Measurements from ENCODE around the gene DLL4. TPM values are rescaled to one million over a fixed set of nuclear protein-coding genes. Genes with fewer than 3 reads are reported as not detected.

Gene DLL4
- total RNA-seq, 1 donor from 2014 or later: not detected

- no peak for DNase-seq
- ATAC-seq (ENCODE audit: low read depth): no peak
- Mint-ChIP-seq H3K4me1 (peaks cover 55% of the 10 kb centered on the region), H3K9me3 (no peaks in the 10 kb centered on the region), H3K36me3 (ENCODE audit: low read depth) (no peaks in the 10 kb centered on the region), H3K27me3 (peaks cover 51% of the 10 kb centered on the region), H3K4me3 (peak overlapping the region; percentile 64), H3K27ac (no peak overlapping the region)
- no peak for TF ChIP-seq CTCF (IDR thresholded peaks at IDR 0.05)
- ChIA-PET POLR2A (interaction anchor here (0.6 to 2.6 kb wide), 6 partner anchors 14 to 88 kb away, joined by 4 to 9 read pairs (median 6); partner anchors contain the start of gene CHAC1), CTCF (interaction anchor here (0.6 to 4.4 kb wide), 3 partner anchors 14 to 566 kb away, joined by 3 to 29 read pairs (median 3); no protein-coding TSS in a partner anchor)
- intact Hi-C loops (cut with micrococcal nuclease): no loop called here
These were observed 1.7 kb upstream of the DLL4 start for GRCh38 chr15:40927495-40927872.

DNA sequence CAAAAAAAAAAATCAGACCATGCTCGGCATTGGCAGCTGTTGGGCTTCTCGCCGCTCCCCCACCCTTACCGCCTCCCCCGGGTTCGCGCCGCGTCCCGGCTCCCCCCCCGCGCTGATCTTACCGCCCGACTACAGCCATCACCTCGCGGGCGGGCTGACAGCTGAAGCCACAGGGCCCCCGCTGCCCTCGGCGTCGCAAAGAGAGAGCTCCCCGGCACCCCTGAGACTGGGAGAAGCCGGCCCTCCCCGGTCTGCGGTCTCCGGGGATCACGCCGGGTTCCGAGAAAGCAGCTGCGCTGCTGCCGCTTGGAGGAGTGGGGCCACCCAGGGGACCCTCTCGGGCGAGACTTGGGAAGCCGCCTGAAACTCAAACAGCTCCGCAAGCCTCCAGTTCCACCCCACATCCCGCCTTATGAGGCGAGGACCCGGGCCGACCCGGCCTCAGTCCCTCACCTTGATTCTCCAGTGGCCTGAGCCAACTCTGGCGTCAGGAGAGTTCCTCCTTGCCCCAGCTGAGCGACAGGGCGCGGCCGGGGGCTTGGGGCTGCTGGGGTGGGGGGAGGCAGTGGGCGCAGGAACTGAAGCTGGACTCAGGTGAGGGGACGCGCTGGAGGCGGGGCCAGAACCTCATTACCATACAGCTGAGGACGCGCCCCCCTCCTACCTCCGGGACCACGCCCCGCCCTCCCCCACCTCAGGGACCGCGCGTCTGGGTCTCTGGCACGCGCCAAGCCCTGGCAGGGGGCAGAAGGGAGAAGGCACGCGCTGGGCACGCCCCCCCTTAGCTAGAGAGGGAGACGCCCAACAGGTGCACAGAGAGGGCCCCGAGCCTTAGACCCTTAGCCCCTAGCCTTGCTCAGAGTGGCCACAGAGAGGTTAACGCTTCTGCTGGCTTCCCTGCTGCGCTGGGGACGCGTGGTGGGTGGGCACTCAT, 1.0 kb upstream of the DLL4 start:
- Mint-ChIP-seq H3K4me3 (peak overlapping the region; percentile 77), H3K36me3 (ENCODE audit: low read depth) (no peaks in the 10 kb centered on the region), H3K27me3 (peaks cover 51% of the 10 kb centered on the region), H3K4me1 (peaks cover 55% of the 10 kb centered on the region), H3K27ac (no peak overlapping the region), H3K9me3 (no peaks in the 10 kb centered on the region)
- intact Hi-C loops (cut with micrococcal nuclease): loop anchor here (2.0 kb wide), 1 partner anchor 25 kb away; the partner anchor contains the start of gene CHAC1
- ChIA-PET CTCF (interaction anchor here (0.6 to 4.4 kb wide), 3 partner anchors 13 to 565 kb away, joined by 3 to 29 read pairs (median 3); no protein-coding TSS in a partner anchor), POLR2A (interaction anchor here (0.6 to 2.6 kb wide), 6 partner anchors 13 to 88 kb away, joined by 4 to 9 read pairs (median 6); partner anchors contain the start of gene CHAC1)
- no peak for DNase-seq
- no peak for TF ChIP-seq CTCF (IDR thresholded peaks at IDR 0.05)
- ATAC-seq (ENCODE audit: low read depth): peak; percentile 18

DNA sequence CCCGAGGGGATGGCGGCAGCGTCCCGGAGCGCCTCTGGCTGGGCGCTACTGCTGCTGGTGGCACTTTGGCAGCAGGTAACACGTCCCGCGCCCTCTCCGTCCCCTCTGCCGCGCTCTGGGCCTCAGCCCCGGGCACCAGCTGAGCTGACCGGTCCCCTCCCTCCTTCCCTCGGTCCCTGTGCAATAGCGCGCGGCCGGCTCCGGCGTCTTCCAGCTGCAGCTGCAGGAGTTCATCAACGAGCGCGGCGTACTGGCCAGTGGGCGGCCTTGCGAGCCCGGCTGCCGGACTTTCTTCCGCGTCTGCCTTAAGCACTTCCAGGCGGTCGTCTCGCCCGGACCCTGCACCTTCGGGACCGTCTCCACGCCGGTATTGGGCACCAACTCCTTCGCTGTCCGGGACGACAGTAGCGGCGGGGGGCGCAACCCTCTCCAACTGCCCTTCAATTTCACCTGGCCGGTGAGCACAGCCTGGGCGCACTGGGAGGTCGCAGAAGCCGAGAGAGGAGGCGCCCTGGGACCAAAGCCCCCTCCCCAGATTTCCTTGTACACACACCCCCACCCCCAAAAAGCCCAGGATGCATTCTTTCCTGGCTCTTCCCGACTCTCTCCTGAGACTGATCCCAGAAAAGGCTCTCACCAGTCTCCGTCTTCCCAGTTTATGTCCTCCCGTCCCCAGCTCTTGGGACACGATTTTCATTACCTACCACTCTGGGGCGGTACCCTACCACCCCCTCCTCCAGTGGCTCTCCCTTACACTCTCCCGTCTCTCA, 705 bp downstream of the DLL4 start:
- Mint-ChIP-seq H3K27ac (no peak overlapping the region), H3K9me3 (no peaks in the 10 kb centered on the region), H3K27me3 (peaks cover 52% of the 10 kb centered on the region), H3K4me1 (peaks cover 55% of the 10 kb centered on the region), H3K36me3 (ENCODE audit: low read depth) (no peaks in the 10 kb centered on the region), H3K4me3 (peak overlapping the region; percentile 77)
- ATAC-seq (ENCODE audit: low read depth) (no peak), DNase-seq (no peak)
- ChIA-PET CTCF (interaction anchor here (0.6 to 4.4 kb wide), 5 partner anchors 12 to 73 kb away, joined by 3 to 29 read pairs (median 3); no protein-coding TSS in a partner anchor), POLR2A (interaction anchor here (0.5 to 1.5 kb wide), 9 partner anchors 11 to 598 kb away, joined by 3 to 10 read pairs (median 5); partner anchors contain the start of genes CHAC1 and VPS18)
- TF ChIP-seq CTCF (IDR thresholded peaks at IDR 0.05): no peak
- intact Hi-C loops (cut with micrococcal nuclease): loop anchor here (1.0 to 2.0 kb wide), 2 partner anchors 11 to 23 kb away; partner anchors contain the start of gene CHAC1

DNA sequence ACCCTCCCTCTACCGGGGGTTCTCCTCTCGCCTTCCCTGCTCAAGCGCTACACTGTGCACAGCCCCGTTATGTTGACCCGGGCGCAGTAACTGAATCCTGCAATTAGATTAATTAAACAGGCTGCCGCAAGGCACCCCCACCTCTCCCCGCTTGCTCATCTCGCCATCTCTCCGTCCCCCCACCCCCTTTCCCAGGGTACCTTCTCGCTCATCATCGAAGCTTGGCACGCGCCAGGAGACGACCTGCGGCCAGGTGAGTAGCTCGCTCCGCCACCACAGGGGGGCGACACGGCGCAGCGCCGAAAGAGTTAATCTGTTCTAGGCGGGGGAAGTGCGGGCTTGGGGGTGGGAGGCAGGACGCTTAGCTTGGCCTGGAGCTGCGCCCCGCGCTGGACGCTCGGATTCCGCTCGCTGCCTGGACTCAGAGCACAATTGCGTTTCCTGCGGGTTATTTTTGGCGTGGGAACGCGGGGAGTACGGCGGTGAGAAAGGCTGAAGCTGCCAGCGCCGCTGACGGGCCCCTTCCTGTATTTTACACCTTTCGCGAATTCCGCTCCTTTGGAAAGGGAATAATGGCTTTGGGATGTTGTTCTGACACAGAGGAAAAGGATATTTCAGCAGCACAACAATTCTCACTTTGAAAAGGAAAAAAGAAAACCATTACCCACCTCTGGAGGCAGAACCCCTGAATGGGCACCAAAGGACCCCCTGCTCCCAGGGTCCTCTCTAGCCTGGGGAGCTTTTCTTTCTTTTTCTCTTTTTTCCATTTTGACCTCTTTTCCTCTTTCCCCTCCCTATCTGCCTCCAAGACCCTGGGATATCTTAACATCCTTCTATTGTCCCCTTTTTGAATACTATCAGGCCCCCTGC, 1.5 kb downstream of the DLL4 start:
- Mint-ChIP-seq H3K9me3 (no peaks in the 10 kb centered on the region), H3K27me3 (peaks cover 46% of the 10 kb centered on the region), H3K4me1 (peaks cover 48% of the 10 kb centered on the region), H3K36me3 (ENCODE audit: low read depth) (no peaks in the 10 kb centered on the region), H3K27ac (no peak overlapping the region), H3K4me3 (peak overlapping the region; percentile 76)
- intact Hi-C loops (cut with micrococcal nuclease): no loop called here
- POLR2A ChIA-PET: interaction anchor here (0.5 to 1.5 kb wide), 11 partner anchors 10 to 599 kb away, joined by 3 to 10 read pairs (median 5); partner anchors contain the start of gene CHAC1
- DNase-seq: no peak
- CTCF ChIA-PET: interaction anchor here (0.6 to 4.4 kb wide), 7 partner anchors 11 to 74 kb away, joined by 3 to 29 read pairs (median 3); partner anchors contain the start of gene CHAC1
- ATAC-seq (ENCODE audit: low read depth): no peak
- no peak for TF ChIP-seq CTCF (IDR thresholded peaks at IDR 0.05)
